SU-DHL-6 (cell line): ENCODE measurements around the gene LY6G6D.

Source experiments
- H2AFZ ChIP-seq: fragments of 200-600 bp; sonication (generic); 2 replicates; pipeline ENCODE4 v1.6.1; 2014; ENCODE audit warnings: low read depth, mild to moderate bottlenecking, moderate library complexity, mixed read lengths, antibody characterized with exemption, low read length; ENCODE audit not compliant: severe bottlenecking
- H3F3A ChIP-seq: fragments of 200-600 bp; shearing (Covaris generic); 2 replicates; pipeline ENCODE4 v1.6.0; 2016; ENCODE audit warnings: antibody characterized with exemption, mild to moderate bottlenecking; ENCODE audit not compliant: insufficient read depth
- H3K27ac ChIP-seq: fragments of 200-600 bp; sonication (generic); 2 replicates; pipeline ENCODE4 v1.5.1; 2016; ENCODE audit warnings: low read depth, mild to moderate bottlenecking, low read length, moderate library complexity, mixed read lengths
- H3K27me3 ChIP-seq: fragments of 200-600 bp; sonication (generic), shearing (Covaris generic); 2 replicates; pipeline ENCODE4 v1.6.0; 2014; ENCODE audit warnings: mild to moderate bottlenecking, low read length
- H3K36me3 ChIP-seq: fragments of 200-600 bp; sonication (generic); 2 replicates; pipeline ENCODE4 v1.6.1; 2014; ENCODE audit warnings: mild to moderate bottlenecking, low read length, mixed read lengths
- H3K4me2 ChIP-seq: fragments of 300-600, 200-600 bp; shearing (Covaris generic), sonication (generic); 2 replicates; pipeline ENCODE4 v1.6.0; 2014; ENCODE audit warnings: low read length, low read depth, mild to moderate bottlenecking; ENCODE audit not compliant: poor library complexity, severe bottlenecking
- H3K4me3 ChIP-seq: fragments of 200-600 bp; sonication (generic); 2 replicates; pipeline ENCODE4 v1.5.1; 2014; ENCODE audit warnings: antibody characterized with exemption, low read length, mild to moderate bottlenecking, mixed read lengths; ENCODE audit not compliant: insufficient read depth, poor library complexity, severe bottlenecking
- H3K79me2 ChIP-seq: fragments of 200-600 bp; sonication (generic); 2 replicates; pipeline ENCODE4 v1.6.1; 2014; ENCODE audit warnings: mild to moderate bottlenecking, low read length, moderate library complexity; ENCODE audit not compliant: insufficient read depth
- H3K9ac ChIP-seq: fragments of 200-600 bp; sonication (generic); 2 replicates; pipeline ENCODE4 v1.7.0; 2014; ENCODE audit warnings: mild to moderate bottlenecking, low read length
- H3K9me2 ChIP-seq: fragments of 200-600 bp; sonication (generic); replicated peaks from 2 replicates; pipeline ENCODE4 v1.6.1; 2014; ENCODE audit warnings: low read length; ENCODE audit not compliant: insufficient read depth
- H3K9me3 ChIP-seq: fragments of 200-600 bp; sonication (generic); 2 replicates; pipeline ENCODE4 v1.6.1; 2014; ENCODE audit warnings: low read length, mixed read lengths; ENCODE audit not compliant: insufficient read depth
- H4K20me1 ChIP-seq: fragments of 200-600 bp; sonication (generic); 2 replicates; pipeline ENCODE4 v1.6.1; 2014; ENCODE audit warnings: low read depth, mild to moderate bottlenecking, antibody characterized with exemption, low read length, moderate library complexity, mixed read lengths
- CTCF ChIP-seq: fragments of 200-600 bp; sonication (generic); IDR thresholded peaks from one replicate; pipeline ENCODE4 v1.5.1; 2017; ENCODE audit warnings: antibody characterized with exemption, mild to moderate bottlenecking, low read length, moderate library complexity; ENCODE audit not compliant: insufficient read depth, poor library complexity, severe bottlenecking
- EZH2phosphoT487 ChIP-seq: fragments of 200-600 bp; sonication (generic), shearing (Covaris generic); conservative IDR thresholded peaks from 2 replicates; pipeline ENCODE4 v1.6.1; 2018; ENCODE audit warnings: mild to moderate bottlenecking, antibody characterized with exemption, low read length, moderate library complexity, mixed read lengths

The LY6G6D gene

DNA sequence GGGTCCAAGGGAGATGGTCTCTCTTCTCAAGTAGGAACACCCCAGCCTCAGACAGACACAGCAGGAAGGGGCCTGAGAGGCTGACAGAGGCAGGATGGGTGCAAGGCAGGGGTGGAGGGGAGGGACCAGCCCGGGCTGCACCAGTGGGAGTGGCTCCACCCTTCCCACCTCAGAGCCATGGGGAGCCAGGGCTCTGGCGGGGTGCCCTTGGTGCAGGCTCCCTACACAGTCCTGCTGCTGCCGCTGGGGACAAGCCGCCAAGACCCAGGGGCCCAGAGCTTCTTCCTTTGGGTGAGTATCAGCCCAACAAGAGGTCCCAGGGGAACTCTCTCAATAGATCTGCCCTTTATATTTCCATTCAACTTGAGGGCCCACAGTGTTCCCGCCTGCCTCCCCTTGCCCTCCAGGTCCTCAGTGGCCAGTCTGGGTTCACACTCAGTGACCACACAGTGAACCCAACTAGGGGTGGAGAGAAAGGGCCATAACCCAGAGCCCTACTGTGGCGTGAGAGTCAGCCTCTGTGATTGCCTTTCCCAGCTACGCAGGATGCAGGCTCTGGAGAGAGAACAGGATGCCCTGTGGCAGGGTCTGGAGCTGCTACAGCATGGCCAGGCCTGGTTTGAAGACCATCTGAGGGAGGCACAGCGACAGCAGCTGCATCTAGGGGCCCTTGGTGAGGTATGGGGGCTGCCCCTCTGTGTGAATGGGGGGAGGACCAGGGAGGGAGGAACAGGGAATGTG, 47.9 kb downstream of the LY6G6D start:
- Histone ChIP-seq H3K9me2 (no peaks in the 10 kb centered on the region), H3F3A (peaks cover 8% of the 10 kb centered on the region), H3K27me3 (no peaks in the 10 kb centered on the region), H3K79me2 (no peaks in the 10 kb centered on the region), H4K20me1 (no peaks in the 10 kb centered on the region), H3K4me2 (no peak overlapping the region), H3K9me3 (no peaks in the 10 kb centered on the region), H3K27ac (no peak overlapping the region), H3K4me3 (no peak overlapping the region), H3K9ac (no peak overlapping the region), H2AFZ (no peak overlapping the region), H3K36me3 (peaks cover 8% of the 10 kb centered on the region; the same call in 1 of the 2 replicates)
- TF ChIP-seq CTCF (no peak), EZH2phosphoT487 (no peak)

- TF ChIP-seq EZH2phosphoT487 (no peak), CTCF (no peak)
- H2AFZ ChIP-seq = no peak overlapping the region
- H3K36me3 ChIP-seq = peaks cover 8% of the 10 kb centered on the region; the same call in 1 of the 2 replicates
- no peak overlapping the region for H3K4me3 ChIP-seq
- H3K9me3 ChIP-seq = no peaks in the 10 kb centered on the region
- H3K4me2 ChIP-seq = no peak overlapping the region
- no peaks in the 10 kb centered on the region for H3K79me2 ChIP-seq
- H3K27ac ChIP-seq = no peak overlapping the region
- H3K27me3 ChIP-seq = no peaks in the 10 kb centered on the region
- peaks cover 8% of the 10 kb centered on the region for H3F3A ChIP-seq
- H4K20me1 ChIP-seq = no peaks in the 10 kb centered on the region
- no peaks in the 10 kb centered on the region for H3K9me2 ChIP-seq
- no peak overlapping the region for H3K9ac ChIP-seq
These were observed 48.4 kb downstream of the LY6G6D start for GRCh38 chr6:31763619-31763940.

GRCh38 chr6:31764198-31764597, 49.0 kb downstream of the LY6G6D start:
- no peak overlapping the region for H3K27ac ChIP-seq
- H3K36me3 ChIP-seq = peaks cover 7% of the 10 kb centered on the region; the same call in 1 of the 2 replicates
- no peaks in the 10 kb centered on the region for H3K9me3 ChIP-seq
- H3K4me2 ChIP-seq = no peak overlapping the region
- H3K9me2 ChIP-seq = no peaks in the 10 kb centered on the region
- peaks cover 8% of the 10 kb centered on the region for H3F3A ChIP-seq
- TF ChIP-seq CTCF (no peak), EZH2phosphoT487 (no peak)
- no peaks in the 10 kb centered on the region for H3K79me2 ChIP-seq
- H3K9ac ChIP-seq = no peak overlapping the region
- no peaks in the 10 kb centered on the region for H3K27me3 ChIP-seq
- H4K20me1 ChIP-seq = no peaks in the 10 kb centered on the region
- H2AFZ ChIP-seq = no peak overlapping the region
- H3K4me3 ChIP-seq = no peak overlapping the region
